ENCODE results near the gene ICE2.

The ICE2 gene

GRCh38 chr15:60513676-60514075, 34.7 kb upstream of the ICE2 start:
- DNase-seq (ENCODE audit: low read depth): no peak
- TF ChIP-seq, protein P1, sequence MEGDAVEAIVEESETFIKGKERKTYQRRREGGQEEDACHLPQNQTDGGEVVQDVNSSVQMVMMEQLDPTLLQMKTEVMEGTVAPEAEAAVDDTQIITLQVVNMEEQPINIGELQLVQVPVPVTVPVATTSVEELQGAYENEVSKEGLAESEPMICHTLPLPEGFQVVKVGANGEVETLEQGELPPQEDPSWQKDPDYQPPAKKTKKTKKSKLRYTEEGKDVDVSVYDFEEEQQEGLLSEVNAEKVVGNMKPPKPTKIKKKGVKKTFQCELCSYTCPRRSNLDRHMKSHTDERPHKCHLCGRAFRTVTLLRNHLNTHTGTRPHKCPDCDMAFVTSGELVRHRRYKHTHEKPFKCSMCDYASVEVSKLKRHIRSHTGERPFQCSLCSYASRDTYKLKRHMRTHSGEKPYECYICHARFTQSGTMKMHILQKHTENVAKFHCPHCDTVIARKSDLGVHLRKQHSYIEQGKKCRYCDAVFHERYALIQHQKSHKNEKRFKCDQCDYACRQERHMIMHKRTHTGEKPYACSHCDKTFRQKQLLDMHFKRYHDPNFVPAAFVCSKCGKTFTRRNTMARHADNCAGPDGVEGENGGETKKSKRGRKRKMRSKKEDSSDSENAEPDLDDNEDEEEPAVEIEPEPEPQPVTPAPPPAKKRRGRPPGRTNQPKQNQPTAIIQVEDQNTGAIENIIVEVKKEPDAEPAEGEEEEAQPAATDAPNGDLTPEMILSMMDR (IDR thresholded peaks at IDR 0.05; ENCODE audit: control insufficient read depth, insufficient read depth, low read depth, low read length, missing control alignments): no peak
- no peak overlapping the region for H3K4me3 ChIP-seq (ENCODE audit: control insufficient read depth, low read depth, low read length)

- DNase-seq (ENCODE audit: low read depth): no peak
- TF ChIP-seq, protein P1 (IDR thresholded peaks at IDR 0.05; ENCODE audit: control insufficient read depth, insufficient read depth, low read depth, low read length, missing control alignments): no peak
- H3K4me3 ChIP-seq (ENCODE audit: control insufficient read depth, low read depth, low read length): no peak overlapping the region
Measured at GRCh38 chr15:60512937-60513336, 34.0 kb upstream of the ICE2 start.

DNA sequence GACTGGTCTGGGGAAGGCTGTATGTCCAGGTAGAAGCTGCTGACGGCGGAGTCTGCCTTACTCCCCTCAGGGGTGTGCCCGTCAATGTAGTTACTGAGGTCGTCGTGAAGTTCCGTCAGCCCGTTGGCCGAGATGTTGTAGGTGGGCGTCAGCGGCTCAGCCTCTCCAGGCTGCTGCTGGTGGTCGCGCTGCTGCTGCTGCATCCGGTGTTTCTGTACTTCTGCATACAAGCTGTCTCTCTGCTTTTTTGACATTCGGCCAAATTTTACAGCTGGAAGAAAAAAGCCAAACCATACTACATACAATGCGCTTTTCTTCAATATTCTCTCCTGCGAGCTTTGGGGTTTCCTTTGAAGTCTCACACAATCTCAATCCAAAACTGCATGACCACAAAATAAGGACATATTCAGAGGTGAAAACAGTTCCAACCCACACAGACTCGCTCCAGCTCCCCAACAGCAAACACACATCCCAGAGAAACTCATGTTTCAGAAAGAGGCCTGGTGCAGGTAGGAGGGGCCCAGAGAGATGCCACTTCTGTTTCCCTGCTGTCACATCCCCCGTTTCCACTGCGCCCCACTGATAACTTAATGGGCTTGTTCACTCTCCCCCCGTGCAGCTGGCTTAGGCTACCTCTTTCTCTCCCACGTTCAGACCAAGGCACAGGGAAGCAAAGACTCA, 32.5 kb upstream of the ICE2 start:
- no peak for DNase-seq (ENCODE audit: low read depth)
- TF ChIP-seq, protein P1 (IDR thresholded peaks at IDR 0.05; ENCODE audit: control insufficient read depth, insufficient read depth, low read depth, low read length, missing control alignments): no peak
- no peak overlapping the region for H3K4me3 ChIP-seq (ENCODE audit: control insufficient read depth, low read depth, low read length)

- no peak for DNase-seq (ENCODE audit: low read depth)
- H3K4me3 ChIP-seq (ENCODE audit: control insufficient read depth, low read depth, low read length): no peak overlapping the region
- TF ChIP-seq, protein P1 (IDR thresholded peaks at IDR 0.05; ENCODE audit: control insufficient read depth, insufficient read depth, low read depth, low read length, missing control alignments): no peak
Measured at GRCh38 chr15:60510006-60510405, 31.1 kb upstream of the ICE2 start.

GRCh38 chr15:60509470-60509869, 30.5 kb upstream of the ICE2 start:
- no peak for DNase-seq (ENCODE audit: low read depth)
- H3K4me3 ChIP-seq (ENCODE audit: control insufficient read depth, low read depth, low read length): no peak overlapping the region
- TF ChIP-seq, protein P1 (IDR thresholded peaks at IDR 0.05; ENCODE audit: control insufficient read depth, insufficient read depth, low read depth, low read length, missing control alignments): no peak

- no peak overlapping the region for H3K4me3 ChIP-seq (ENCODE audit: control insufficient read depth, low read depth, low read length)
- DNase-seq (ENCODE audit: low read depth): no peak
- TF ChIP-seq, protein P1 (IDR thresholded peaks at IDR 0.05; ENCODE audit: control insufficient read depth, insufficient read depth, low read depth, low read length, missing control alignments): no peak
Measured at GRCh38 chr15:60508442-60508841, 29.5 kb upstream of the ICE2 start.
